ENCODE data around the gene GPATCH2L. TPM values are rescaled to one million over a fixed set of nuclear protein-coding genes. Genes with fewer than 3 reads are reported as not detected.
A peak's percentile ranks its signal among the peaks of the same experiment; 100 is the strongest.

The GPATCH2L gene
- total and polyA plus RNA-seq, 7 donors = 6.2 to 42.6 (median 29.9) TPM

DNA sequence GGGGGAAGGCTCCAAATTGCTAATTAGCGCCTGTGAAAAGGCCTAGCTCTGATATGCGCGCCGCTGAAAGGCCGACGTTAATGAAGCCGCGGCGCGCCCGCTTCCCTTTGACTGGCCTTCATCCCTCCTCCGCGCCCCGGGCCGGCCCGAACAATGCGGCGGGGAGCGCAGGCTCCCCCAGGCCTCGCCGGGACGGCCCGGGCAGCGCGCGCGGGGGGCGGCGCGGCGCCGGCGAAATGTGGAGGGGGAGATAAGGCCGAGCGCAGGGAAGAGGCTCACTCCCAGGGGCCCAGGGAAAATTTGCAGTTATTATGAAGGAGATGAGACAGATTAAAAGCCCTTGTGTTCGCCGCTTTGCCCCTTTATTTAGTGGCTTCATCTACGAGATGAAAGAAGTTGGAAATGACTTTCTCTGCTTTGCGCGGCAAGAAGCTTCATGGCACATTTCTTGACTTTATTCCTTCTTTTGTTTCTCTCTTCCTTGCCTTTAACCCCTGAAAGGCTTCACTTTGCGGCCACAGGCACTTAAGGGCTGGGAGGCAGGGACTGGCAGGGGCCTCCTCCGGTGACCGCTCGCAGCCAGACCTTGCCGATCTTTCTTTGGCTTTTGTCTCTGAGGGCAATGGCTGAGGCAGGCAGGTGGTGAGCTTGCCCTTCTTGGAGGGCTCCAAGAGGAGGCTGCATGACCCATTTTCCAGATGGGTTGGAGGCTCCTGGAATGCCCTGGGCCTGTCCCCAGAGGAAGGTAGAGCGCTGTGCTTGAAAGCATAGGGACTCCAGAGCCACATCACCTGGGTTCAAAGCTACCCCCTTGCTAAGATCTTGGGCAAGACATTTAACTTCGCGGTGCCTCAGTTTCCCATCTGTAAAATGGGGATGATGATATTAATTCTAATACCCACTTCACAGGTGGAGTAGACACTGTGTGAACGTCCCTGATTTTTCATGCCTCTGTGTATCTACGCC is 12.7 kb upstream of the GPATCH2L start:
- TF ChIP-seq, protein P1, sequence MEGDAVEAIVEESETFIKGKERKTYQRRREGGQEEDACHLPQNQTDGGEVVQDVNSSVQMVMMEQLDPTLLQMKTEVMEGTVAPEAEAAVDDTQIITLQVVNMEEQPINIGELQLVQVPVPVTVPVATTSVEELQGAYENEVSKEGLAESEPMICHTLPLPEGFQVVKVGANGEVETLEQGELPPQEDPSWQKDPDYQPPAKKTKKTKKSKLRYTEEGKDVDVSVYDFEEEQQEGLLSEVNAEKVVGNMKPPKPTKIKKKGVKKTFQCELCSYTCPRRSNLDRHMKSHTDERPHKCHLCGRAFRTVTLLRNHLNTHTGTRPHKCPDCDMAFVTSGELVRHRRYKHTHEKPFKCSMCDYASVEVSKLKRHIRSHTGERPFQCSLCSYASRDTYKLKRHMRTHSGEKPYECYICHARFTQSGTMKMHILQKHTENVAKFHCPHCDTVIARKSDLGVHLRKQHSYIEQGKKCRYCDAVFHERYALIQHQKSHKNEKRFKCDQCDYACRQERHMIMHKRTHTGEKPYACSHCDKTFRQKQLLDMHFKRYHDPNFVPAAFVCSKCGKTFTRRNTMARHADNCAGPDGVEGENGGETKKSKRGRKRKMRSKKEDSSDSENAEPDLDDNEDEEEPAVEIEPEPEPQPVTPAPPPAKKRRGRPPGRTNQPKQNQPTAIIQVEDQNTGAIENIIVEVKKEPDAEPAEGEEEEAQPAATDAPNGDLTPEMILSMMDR (IDR thresholded peaks at IDR 0.05) = no peak
- Histone ChIP-seq H3K36me3 (ENCODE audit: insufficient read depth in 1 of 2, low read depth in 1 of 2) (no peaks in the 10 kb centered on the region), H3K27ac (no peak overlapping the region), H3K4me1 (no peaks in the 10 kb centered on the region), H3K4me3 (peak overlapping the region; percentile 60), H3K27me3 (ENCODE audit: insufficient read depth in 3 of 3, low read length in 2 of 3) (peaks cover 0 to 85% (median 14%) of the 10 kb centered on the region in 3 donors), H3K9me3 (peaks cover 7% of the 10 kb centered on the region)
- DNase-seq (no peak), ATAC-seq (peak in 3 of 4 donors; percentile 35 to 75 (median 50))
- intact Hi-C loops (cut with DNase I) = no loop called here
- 12 to 14% (median 13%) methylated on average over 47 to 50 of the region's 50 CpGs for WGBS, 3 donors

DNA sequence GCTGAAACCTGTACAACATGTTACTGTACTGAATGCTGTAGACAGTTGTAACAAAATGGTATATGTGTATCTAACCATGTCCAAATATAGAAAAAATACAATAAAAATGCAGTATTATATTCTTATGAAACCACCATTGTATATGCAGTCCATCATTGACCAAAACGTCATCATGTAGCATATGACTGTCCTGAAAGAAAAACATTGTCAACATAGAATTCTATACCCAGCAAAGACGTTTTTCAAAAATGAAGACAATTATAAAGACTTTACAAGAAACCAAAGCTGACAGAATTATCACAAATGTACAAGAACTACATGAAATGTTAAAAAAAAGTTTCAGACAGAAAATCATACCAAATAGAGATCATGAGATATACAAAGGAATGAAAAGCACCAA is 8.1 kb upstream of the GPATCH2L start:
- Histone ChIP-seq H3K27me3 (ENCODE audit: insufficient read depth in 3 of 3, low read length in 2 of 3) (peaks cover 0 to 44% (median 9%) of the 10 kb centered on the region in 3 donors), H3K36me3 (ENCODE audit: insufficient read depth in 1 of 2, low read depth in 1 of 2) (no peaks in the 10 kb centered on the region), H3K27ac (no peak overlapping the region), H3K4me3 (no peak overlapping the region), H3K4me1 (no peaks in the 10 kb centered on the region), H3K9me3 (peaks cover 7% of the 10 kb centered on the region)
- ATAC-seq (no peak), DNase-seq (no peak)
- TF ChIP-seq, protein P1 (IDR thresholded peaks at IDR 0.05) = no peak
- intact Hi-C loops (cut with DNase I) = no loop called here
- 57 to 70% (median 63%) methylated on average over 2 of the region's 2 CpGs for WGBS, 3 donors

GRCh38 chr14:76146976-76147375 is 4.7 kb upstream of the GPATCH2L start:
- DNase-seq (no peak), ATAC-seq (no peak)
- no peak overlapping the region for H3K27ac ChIP-seq
- TF ChIP-seq, protein P1 (IDR thresholded peaks at IDR 0.05) = no peak
- no peaks in the 10 kb centered on the region for H3K4me1 ChIP-seq
- H3K27me3 ChIP-seq (ENCODE audit: insufficient read depth in 3 of 3, low read length in 2 of 3) = peaks cover 0 to 13% (median 0%) of the 10 kb centered on the region in 3 donors
- no peak overlapping the region for H3K4me3 ChIP-seq
- intact Hi-C loops (cut with DNase I) = no loop called here
- H3K36me3 ChIP-seq (ENCODE audit: insufficient read depth in 1 of 2, low read depth in 1 of 2) = no peaks in the 10 kb centered on the region
- H3K9me3 ChIP-seq = peaks cover 7% of the 10 kb centered on the region

DNA sequence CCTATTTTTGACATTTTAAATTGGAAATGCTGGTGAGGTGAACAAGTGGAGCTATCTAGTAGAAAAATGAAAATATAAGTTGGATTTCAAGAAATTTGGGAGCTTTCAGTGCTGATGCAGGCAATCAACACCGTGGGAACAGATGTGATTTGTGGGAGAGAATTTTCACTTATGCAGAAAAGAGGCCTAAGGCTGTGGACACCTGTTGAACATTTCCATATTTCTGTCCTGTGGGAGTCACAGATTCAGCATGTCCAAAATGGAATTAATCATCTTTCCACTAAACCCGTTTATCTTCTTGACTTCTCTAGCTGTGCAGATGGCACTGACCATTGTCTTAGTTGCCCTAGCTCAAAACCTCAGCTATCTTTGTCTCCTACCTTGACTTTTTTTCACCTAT is 2.5 kb upstream of the GPATCH2L start:
- 25 to 37% (median 36%) methylated on average over 2 of the region's 2 CpGs for WGBS, 3 donors
- ATAC-seq (no peak), DNase-seq (no peak)
- Histone ChIP-seq H3K27me3 (ENCODE audit: insufficient read depth in 3 of 3, low read length in 2 of 3) (no peaks in the 10 kb centered on the region), H3K4me3 (no peak overlapping the region), H3K27ac (no peak overlapping the region), H3K9me3 (no peaks in the 10 kb centered on the region), H3K4me1 (peaks cover 17% of the 10 kb centered on the region), H3K36me3 (ENCODE audit: insufficient read depth in 1 of 2, low read depth in 1 of 2) (peaks cover 0 to 6% of the 10 kb centered on the region in 2 donors)
- intact Hi-C loops (cut with DNase I) = no loop called here
- TF ChIP-seq, protein P1 (IDR thresholded peaks at IDR 0.05) = no peak

Measured in psoas muscle (tissue), 8 donors.